ENCODE measurements around the gene RPAP3. TPM values are rescaled to one million over a fixed set of nuclear protein-coding genes. Genes with fewer than 3 reads are reported as not detected.

The RPAP3 gene
- total RNA-seq, 2 donors from 2014 or later, result 26.3 to 33.8 TPM

DNA sequence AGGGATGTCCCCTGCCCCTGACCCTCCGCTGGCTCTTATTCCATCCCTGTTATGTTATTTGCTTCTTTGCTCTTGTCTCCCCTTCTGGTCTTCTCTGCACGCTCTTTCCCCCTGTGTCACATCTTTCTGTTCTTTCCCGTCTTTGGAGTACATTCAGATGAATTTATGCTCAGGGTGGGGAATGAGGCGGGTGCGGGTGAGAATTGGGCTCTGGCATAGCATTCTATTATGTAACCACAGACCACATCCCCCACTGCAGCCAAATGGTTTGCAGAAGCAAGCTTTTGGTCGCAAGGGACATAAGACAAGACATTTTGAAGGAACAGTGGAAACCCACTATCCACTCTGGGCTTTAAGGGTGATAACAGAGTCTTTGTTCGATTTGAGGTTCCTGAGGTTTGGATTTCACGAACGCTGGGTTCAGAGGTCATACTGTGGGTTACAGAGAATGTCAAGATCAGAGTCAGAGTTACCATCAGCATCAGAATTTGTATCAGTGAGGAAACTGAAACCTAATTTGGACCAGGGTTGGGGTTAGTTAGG, 15.7 kb upstream of the RPAP3 start:
- H3K9me3 Mint-ChIP-seq, result no peaks in the 10 kb centered on the region
- peaks cover 0 to 14% of the 10 kb centered on the region in 2 donors for H3K27me3 Mint-ChIP-seq
- peak overlapping the region; percentile 34 to 57 for H3K27ac Mint-ChIP-seq
- H3K36me3 Mint-ChIP-seq, result no peaks in the 10 kb centered on the region
- H3K4me3 Mint-ChIP-seq, result peak overlapping the region; percentile 69
- ATAC-seq (peak; percentile 67 to 73), DNase-seq (ENCODE audit: low spot score) (no peak)
- H3K4me1 Mint-ChIP-seq (ENCODE audit: low read depth in 2 of 2), result peaks cover 29 to 37% of the 10 kb centered on the region in 2 donors

DNA sequence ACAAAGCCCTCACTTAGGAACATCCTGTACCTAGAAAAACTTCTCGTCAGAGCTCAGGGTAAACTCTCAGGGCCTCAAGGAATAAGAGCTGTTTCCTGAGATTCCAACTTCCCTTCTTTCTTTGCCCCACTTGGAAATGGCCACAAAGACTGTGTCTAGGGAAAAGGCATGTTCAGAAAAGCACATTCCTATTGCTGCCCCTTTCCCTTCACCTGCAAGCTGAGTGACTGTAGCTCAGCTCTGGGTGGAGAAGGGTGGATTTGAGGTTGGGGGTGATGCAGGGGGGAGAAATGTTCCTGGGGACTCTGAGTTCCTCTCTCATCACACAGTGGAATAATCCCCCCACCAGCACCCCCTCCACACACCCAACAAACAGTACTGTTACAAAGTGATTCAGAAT, 12.7 kb upstream of the RPAP3 start:
- Mint-ChIP-seq H3K4me1 (ENCODE audit: low read depth in 2 of 2) (peaks cover 25 to 35% of the 10 kb centered on the region in 2 donors), H3K27me3 (peaks cover 0 to 9% of the 10 kb centered on the region in 2 donors), H3K36me3 (no peaks in the 10 kb centered on the region), H3K4me3 (no peak overlapping the region), H3K27ac (no peak overlapping the region), H3K9me3 (no peaks in the 10 kb centered on the region)
- no peak for DNase-seq (ENCODE audit: low spot score)
- ATAC-seq, result no peak

DNA sequence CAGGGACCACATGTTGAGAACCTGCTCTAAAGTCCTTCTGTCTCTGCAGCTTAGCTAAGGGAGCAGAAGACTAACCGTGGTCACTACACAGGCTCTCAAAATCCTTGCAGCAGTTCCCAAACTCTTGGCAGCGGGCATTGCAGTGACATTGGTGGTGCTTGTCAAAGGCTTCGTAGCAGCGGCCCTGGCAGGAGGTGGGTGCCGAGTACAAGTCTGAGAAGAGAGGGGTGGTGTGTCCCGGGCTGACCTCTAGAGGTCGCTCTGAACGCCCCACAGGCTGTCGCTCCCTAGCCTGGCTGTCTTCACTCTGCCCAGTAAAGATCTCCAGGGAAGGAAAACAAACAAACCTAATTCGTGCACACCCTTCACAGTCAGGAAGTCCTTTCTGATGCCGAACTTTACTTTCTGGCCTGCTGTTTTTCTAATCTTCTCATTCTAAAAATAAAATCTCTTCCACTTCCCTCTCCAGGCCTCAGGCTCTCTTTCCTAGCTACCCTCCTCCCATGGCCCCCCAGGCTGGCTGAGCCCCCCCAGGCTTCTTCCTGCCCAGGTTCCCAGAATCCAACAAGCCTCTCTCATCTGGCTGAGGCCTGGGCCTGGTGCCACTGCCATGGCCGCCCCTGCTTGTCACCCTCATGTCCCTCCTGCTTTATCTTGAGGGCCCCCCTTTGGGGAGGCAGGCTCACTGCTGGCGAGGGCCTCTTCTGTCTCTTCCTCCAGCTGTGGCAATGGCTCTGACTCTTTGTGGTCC, 11.8 kb upstream of the RPAP3 start:
- H3K9me3 Mint-ChIP-seq, result no peaks in the 10 kb centered on the region
- peaks cover 0 to 6% of the 10 kb centered on the region in 2 donors for H3K27me3 Mint-ChIP-seq
- peak overlapping the region in 1 of 2 donors; percentile 68 for H3K27ac Mint-ChIP-seq
- ATAC-seq (peak in 1 of 2 donors; percentile 50), DNase-seq (ENCODE audit: low spot score) (no peak)
- H3K36me3 Mint-ChIP-seq, result no peaks in the 10 kb centered on the region
- no peak overlapping the region for H3K4me3 Mint-ChIP-seq
- peaks cover 21 to 30% of the 10 kb centered on the region in 2 donors for H3K4me1 Mint-ChIP-seq (ENCODE audit: low read depth in 2 of 2)

DNA sequence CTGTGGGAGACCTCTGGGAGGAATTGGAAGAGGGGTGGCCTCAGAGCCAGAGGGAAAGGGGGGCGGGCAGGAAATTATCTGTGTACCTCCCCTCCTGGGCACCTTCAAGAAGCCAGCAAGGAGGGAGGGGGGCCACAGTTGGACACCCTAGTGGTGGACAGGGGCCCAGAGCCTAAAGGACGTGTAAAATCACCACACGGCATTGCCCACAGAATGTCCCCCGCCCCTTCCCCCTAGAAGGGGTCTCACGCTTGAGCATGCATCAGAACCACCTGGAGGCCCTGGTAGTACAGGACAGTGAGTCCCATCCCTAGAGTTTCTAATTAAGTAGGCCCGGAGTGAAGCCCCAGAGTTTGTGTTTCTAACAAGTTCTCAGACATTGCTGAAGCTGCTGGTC, 11.2 kb upstream of the RPAP3 start:
- Mint-ChIP-seq H3K9me3 (no peaks in the 10 kb centered on the region), H3K4me1 (ENCODE audit: low read depth in 2 of 2) (peaks cover 15 to 24% of the 10 kb centered on the region in 2 donors), H3K27me3 (peaks cover 0 to 6% of the 10 kb centered on the region in 2 donors), H3K4me3 (no peak overlapping the region), H3K36me3 (no peaks in the 10 kb centered on the region), H3K27ac (no peak overlapping the region)
- ATAC-seq, result no peak
- no peak for DNase-seq (ENCODE audit: low spot score)

DNA sequence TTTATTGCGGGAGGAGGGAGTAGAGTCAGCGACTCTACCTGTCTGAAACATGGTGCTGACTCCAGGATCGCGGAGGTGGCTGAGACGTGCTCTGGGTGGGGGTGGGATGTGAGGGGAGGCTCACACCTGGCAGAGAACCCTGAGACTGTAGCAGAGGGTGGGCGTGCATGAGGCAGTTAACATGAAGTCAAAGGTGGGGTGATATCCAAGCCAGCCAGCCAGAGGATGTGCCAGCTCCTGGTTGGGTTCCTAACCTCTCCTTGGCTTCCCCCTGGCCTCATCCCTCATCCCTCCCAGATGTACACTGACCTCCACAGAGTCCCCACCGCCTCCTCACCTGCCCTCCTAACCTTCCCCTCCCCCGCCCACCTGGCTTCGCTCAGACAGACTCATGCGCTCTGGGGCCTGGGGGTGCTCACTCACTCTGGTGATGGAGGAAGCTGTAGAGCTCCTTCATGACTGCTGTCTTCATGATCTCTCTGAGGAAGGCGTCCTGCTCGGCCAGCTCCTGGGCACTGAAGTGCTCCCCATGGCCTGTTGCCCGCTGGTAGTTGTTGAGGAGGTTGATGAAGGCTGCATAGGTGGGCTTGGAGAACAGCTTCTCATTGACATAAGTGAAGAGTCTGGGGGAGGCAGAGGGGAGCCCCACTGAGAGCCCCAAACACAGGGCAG, 10.2 kb upstream of the RPAP3 start:
- H3K4me3 Mint-ChIP-seq, result no peak overlapping the region
- ATAC-seq (no peak), DNase-seq (ENCODE audit: low spot score) (no peak)
- H3K27ac Mint-ChIP-seq, result no peak overlapping the region
- H3K9me3 Mint-ChIP-seq, result no peaks in the 10 kb centered on the region
- H3K36me3 Mint-ChIP-seq, result no peaks in the 10 kb centered on the region
- H3K27me3 Mint-ChIP-seq, result peaks cover 0 to 3% of the 10 kb centered on the region in 2 donors
- H3K4me1 Mint-ChIP-seq (ENCODE audit: low read depth in 2 of 2), result peaks cover 5 to 14% of the 10 kb centered on the region in 2 donors

DNA sequence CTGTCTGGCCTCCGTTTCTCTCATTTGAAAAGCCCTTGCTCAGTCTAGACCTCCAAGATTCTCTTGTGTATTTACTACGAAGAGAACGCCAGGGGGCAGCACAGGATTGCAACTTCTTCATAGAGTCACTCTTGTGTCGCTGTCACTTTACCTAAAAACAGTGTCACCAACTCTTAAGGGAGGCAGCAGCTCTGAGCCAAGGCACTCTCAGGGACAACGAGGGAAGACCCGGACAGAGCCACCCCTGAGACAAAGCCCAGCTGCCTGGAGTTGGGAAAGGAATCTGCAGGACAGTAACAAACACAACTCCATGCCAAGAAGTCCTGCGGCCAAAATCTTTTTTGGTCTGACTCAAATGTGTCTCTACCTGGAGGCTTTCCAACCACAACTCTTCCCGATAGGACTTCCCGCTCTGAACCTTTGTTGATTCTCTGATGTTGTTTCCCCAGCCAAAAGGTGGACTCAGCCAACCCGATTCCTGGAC, 9.6 kb upstream of the RPAP3 start:
- Mint-ChIP-seq H3K27me3 (peaks cover 0 to 3% of the 10 kb centered on the region in 2 donors), H3K36me3 (no peaks in the 10 kb centered on the region), H3K4me3 (no peak overlapping the region), H3K4me1 (ENCODE audit: low read depth in 2 of 2) (peaks cover 0 to 9% of the 10 kb centered on the region in 2 donors), H3K9me3 (no peaks in the 10 kb centered on the region), H3K27ac (peak overlapping the region in 1 of 2 donors; percentile 28)
- peak; percentile 82 to 87 for ATAC-seq
- peak; percentile 78 for DNase-seq (ENCODE audit: low spot score)

DNA sequence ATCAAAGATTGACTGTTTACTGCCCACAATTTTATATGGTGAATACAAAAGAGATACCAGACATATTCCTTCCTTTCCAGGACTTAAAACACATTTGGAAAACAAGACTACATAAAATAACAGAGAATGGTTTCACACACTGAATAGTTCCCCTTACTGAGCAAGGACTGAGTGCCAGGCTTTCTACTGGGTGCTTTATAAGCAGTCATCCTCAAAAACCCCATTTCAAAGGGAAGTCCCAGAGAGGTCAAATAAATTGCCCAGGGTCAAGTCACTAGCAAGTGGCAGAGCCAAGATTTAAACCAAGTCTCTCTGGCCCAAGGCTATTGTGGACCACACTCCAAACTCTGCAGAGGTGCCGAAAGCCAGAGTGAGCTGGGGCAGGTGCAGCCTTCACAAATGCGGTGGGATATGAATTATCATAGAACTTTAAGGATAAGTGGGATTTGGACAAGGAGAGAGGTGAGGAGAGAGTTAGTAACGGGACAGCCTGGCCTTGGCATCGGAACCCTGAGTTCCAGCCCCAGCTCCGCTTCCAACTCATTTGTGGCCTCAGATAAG, 9.1 kb upstream of the RPAP3 start:
- Mint-ChIP-seq H3K4me1 (ENCODE audit: low read depth in 2 of 2) (peaks cover 0 to 8% of the 10 kb centered on the region in 2 donors), H3K27me3 (peaks cover 0 to 3% of the 10 kb centered on the region in 2 donors)
- no peak for DNase-seq (ENCODE audit: low spot score)

DNA sequence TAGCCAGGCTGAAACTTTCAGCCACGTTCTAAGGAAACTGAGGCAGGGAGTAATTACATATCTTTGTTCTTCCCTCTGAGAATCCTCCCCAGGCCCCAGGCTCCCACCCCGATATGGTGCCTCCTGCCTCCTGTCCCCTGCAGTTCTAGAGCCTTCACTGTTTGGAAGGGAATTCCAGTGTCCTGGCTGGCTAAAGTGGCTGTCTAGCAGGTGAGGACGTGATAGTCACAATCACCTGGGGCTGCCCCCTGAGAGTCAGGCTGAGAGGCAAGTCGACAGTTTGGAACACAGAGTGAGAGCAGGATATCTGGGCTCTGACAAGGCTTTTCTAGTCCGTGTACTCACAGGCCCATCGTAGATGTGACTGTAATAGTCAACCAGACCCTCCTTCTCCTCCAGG, 6.3 kb upstream of the RPAP3 start:
- ATAC-seq (no peak), DNase-seq (ENCODE audit: low spot score) (no peak)
- no peak overlapping the region for H3K4me3 Mint-ChIP-seq
- no peaks in the 10 kb centered on the region for H3K36me3 Mint-ChIP-seq
- no peak overlapping the region for H3K27ac Mint-ChIP-seq
- no peaks in the 10 kb centered on the region for H3K9me3 Mint-ChIP-seq
- H3K4me1 Mint-ChIP-seq (ENCODE audit: low read depth in 2 of 2), result peaks cover 23 to 25% of the 10 kb centered on the region in 2 donors
- H3K27me3 Mint-ChIP-seq, result peaks cover 0 to 3% of the 10 kb centered on the region in 2 donors

More for the DNA sequence above, 9.1 kb upstream of the RPAP3 start:
- peak in 1 of 2 donors; percentile 30 for ATAC-seq
- H3K4me3 Mint-ChIP-seq, result no peak overlapping the region
- H3K9me3 Mint-ChIP-seq, result no peaks in the 10 kb centered on the region
- H3K27ac Mint-ChIP-seq, result peak overlapping the region in 1 of 2 donors; percentile 28
- no peaks in the 10 kb centered on the region for H3K36me3 Mint-ChIP-seq

DNA sequence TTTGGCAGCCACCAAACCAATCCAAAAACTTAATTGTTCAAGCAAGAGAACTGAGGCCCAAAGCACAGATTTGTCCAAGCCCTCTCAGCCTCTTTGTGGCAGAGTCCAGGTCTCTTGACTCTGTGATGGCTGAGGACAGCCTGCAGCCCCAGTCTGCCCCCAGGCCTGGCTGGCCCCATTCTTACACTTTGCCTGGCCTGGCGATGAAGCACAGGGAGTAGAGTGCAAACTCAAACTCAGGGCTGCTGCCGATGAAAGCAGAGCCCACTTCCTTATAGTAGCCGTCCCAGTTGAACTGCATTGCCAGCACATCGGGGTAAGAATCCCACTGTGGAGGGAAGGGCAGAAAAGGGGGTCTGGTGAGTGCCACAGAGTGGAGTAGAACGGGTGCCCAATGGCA, 5.6 kb upstream of the RPAP3 start:
- Mint-ChIP-seq H3K4me3 (no peak overlapping the region), H3K4me1 (ENCODE audit: low read depth in 2 of 2) (peaks cover 29% of the 10 kb centered on the region in 2 donors), H3K27ac (no peak overlapping the region), H3K9me3 (no peaks in the 10 kb centered on the region), H3K27me3 (peaks cover 0 to 3% of the 10 kb centered on the region in 2 donors), H3K36me3 (no peaks in the 10 kb centered on the region)
- ATAC-seq, result no peak
- no peak for DNase-seq (ENCODE audit: low spot score)

DNA sequence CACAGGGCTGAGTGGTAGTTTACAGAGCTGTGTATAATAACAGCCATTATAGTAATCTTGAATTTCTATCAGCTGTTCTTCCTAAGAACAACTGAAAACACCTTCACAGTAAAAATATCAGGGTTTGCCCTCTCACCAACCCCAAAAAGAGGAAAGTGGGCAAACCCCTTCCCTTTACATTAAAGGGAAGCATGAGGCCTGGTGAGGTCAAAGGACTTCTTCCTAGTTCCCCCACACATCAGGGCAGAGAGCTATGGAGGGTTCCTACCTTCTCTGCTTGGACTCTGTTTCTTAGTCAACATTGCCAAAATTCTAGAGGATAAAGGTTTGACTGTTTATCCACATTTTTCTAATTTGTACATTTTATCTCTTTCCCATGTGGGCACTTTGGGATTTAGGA, 4.4 kb upstream of the RPAP3 start:
- no peaks in the 10 kb centered on the region for H3K36me3 Mint-ChIP-seq
- DNase-seq (ENCODE audit: low spot score) (no peak), ATAC-seq (no peak)
- no peak overlapping the region for H3K27ac Mint-ChIP-seq
- peaks cover 0 to under 1% of the 10 kb centered on the region in 2 donors for H3K27me3 Mint-ChIP-seq
- no peaks in the 10 kb centered on the region for H3K9me3 Mint-ChIP-seq
- no peak overlapping the region for H3K4me3 Mint-ChIP-seq
- peaks cover 33 to 35% of the 10 kb centered on the region in 2 donors for H3K4me1 Mint-ChIP-seq (ENCODE audit: low read depth in 2 of 2)

DNA sequence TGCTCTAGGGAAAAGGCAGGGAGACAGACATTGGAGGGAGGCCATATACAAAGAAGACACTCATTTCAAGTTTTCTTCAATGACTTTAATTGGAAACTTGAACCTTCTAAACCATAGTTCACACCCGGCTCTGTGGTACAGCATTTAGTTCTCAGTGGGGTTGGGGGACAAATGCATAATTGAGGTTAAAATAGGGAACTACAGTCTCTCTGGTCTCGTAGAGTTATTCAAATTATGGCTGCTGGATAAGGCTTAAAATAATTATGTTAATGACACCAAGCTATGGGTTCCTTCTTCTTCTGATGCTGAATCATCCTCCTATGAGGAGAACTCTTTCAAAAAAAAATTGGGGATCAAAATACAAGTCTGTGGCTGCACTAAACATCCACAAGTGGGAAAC, 3.8 kb upstream of the RPAP3 start:
- H3K27me3 Mint-ChIP-seq, result no peaks in the 10 kb centered on the region
- H3K27ac Mint-ChIP-seq, result peak overlapping the region; percentile 7 to 56
- no peak overlapping the region for H3K4me3 Mint-ChIP-seq
- ATAC-seq, result no peak
- no peak for DNase-seq (ENCODE audit: low spot score)
- H3K9me3 Mint-ChIP-seq, result no peaks in the 10 kb centered on the region
- no peaks in the 10 kb centered on the region for H3K36me3 Mint-ChIP-seq
- peaks cover 33 to 40% of the 10 kb centered on the region in 2 donors for H3K4me1 Mint-ChIP-seq (ENCODE audit: low read depth in 2 of 2)

DNA sequence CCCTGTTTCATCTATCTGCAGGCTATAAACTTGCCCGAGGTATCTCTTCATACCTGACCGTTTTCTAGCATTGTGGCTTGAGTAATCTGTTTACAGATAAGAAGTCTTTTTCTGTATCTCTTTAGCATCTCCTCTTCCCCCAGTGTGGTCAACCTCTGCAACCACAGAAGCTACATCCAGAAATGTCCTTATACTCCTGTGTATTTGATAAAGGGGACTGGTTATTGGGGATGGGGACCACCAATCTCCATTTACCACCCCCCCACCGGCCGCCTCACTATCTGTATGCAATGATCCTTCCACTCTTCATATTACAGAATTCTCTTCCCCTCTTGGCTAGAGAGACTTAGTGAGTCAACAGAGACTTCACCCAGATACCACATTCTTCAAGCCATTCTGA, 3.4 kb upstream of the RPAP3 start:
- Mint-ChIP-seq H3K9me3 (no peaks in the 10 kb centered on the region), H3K27me3 (no peaks in the 10 kb centered on the region), H3K36me3 (no peaks in the 10 kb centered on the region), H3K4me3 (no peak overlapping the region), H3K4me1 (ENCODE audit: low read depth in 2 of 2) (peaks cover 34 to 42% of the 10 kb centered on the region in 2 donors), H3K27ac (peak overlapping the region; percentile 7 to 56)
- ATAC-seq (no peak), DNase-seq (ENCODE audit: low spot score) (no peak)

DNA sequence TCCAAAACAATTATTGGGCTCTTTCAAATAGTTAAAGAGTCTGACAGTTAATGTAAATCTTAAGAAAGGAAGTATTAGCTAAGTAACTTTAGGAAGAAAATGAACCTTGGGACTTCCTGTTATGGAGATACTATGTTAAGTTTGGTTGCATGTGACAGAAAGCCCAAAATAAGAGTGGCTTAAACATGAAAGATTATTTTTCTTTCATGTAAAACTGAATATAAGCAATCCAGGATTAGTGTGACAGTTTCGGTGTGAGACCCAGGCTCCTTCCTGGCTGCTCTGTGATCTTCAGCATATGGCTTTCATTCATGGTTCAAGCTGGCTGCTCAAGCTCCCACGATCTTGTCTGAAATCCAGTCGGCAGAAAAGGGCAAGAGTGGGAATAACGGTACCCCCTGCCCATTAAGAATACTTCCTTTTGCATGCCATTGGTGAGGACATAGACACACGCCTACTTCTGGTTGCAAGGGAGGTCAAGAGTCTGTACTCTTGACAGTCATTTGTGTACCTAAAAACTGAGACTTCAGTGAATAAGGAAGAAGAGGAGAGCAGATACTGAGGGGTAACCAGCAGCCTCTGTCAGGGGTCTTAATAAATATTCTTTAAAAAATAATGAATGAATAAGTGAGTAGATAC, 2.2 kb upstream of the RPAP3 start:
- DNase-seq (ENCODE audit: low spot score) (no peak), ATAC-seq (no peak)
- Mint-ChIP-seq H3K27me3 (no peaks in the 10 kb centered on the region), H3K9me3 (no peaks in the 10 kb centered on the region), H3K4me1 (ENCODE audit: low read depth in 2 of 2) (peaks cover 44 to 53% of the 10 kb centered on the region in 2 donors), H3K36me3 (no peaks in the 10 kb centered on the region), H3K4me3 (peak overlapping the region; percentile 72), H3K27ac (peak overlapping the region; percentile 95 to 98)

All from natural killer cell treated with Interleukin-12 subunit alpha and Interleukin-12 subunit beta and Interleukin-15 and Interleukin-18, amount 100 ng/mL, for 72 hours (primary cell).